ENCODE results near the gene UBR4.

DNA sequence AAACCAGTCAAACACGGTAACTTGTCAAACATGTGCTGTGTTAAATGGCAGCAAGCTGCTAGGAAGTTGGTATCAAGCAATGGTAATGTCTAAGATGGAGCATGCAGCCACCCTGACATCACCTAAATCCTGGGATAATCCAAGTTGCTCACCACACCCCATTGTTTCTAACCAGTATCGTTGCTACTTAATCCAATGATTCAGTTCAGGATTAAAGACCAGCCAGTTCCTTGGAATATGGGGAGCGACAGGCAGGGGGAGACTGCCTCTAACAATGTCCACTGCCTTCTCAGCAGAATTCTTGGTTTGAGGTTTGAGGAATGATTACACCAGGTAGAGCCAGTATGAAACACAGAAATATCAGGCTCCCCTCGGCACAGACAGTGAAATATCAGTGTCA lies 131.5 kb downstream of the UBR4 start:
- TF ChIP-seq, protein P1, sequence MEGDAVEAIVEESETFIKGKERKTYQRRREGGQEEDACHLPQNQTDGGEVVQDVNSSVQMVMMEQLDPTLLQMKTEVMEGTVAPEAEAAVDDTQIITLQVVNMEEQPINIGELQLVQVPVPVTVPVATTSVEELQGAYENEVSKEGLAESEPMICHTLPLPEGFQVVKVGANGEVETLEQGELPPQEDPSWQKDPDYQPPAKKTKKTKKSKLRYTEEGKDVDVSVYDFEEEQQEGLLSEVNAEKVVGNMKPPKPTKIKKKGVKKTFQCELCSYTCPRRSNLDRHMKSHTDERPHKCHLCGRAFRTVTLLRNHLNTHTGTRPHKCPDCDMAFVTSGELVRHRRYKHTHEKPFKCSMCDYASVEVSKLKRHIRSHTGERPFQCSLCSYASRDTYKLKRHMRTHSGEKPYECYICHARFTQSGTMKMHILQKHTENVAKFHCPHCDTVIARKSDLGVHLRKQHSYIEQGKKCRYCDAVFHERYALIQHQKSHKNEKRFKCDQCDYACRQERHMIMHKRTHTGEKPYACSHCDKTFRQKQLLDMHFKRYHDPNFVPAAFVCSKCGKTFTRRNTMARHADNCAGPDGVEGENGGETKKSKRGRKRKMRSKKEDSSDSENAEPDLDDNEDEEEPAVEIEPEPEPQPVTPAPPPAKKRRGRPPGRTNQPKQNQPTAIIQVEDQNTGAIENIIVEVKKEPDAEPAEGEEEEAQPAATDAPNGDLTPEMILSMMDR (IDR thresholded peaks at IDR 0.05), result no peak
- TF ChIP-seq POLR2AphosphoS5 (IDR thresholded peaks at IDR 0.05) (no peak), POLR2A (IDR thresholded peaks at IDR 0.05) (no peak)
